Breast epithelium (tissue), 3 donors: ENCODE measurements around the gene TNFRSF17.

ENCODE experiments used
- CTCF ChIP-seq, 3 donors: fragments of 450-650 bp; IDR thresholded peaks; one replicate each; pipeline ENCODE4 v1.5.1; 2016 to 2017; ENCODE audit warnings: antibody characterized with exemption in 3 of 3, mild to moderate bottlenecking in 3 of 3, moderate library complexity in 3 of 3
- POLR2A ChIP-seq: fragments of 450-650 bp; IDR thresholded peaks from one replicate; pipeline ENCODE4 v1.6.1; 2016; ENCODE audit warnings: antibody characterized with exemption, mild to moderate bottlenecking, moderate library complexity
- POLR2AphosphoS5 ChIP-seq, 3 donors: sonication (generic); formaldehyde crosslinking; IDR thresholded peaks; one replicate each; pipeline ENCODE4 v1.6.1; 2017; ENCODE audit warnings: antibody characterized with exemption in 3 of 3

GRCh38 chr16:11992586-11993524 is 27.8 kb downstream of the TNFRSF17 start:
- no peak for TF ChIP-seq POLR2AphosphoS5 (IDR thresholded peaks at IDR 0.05)
- TF ChIP-seq CTCF (IDR thresholded peaks at IDR 0.05) = no peak
- TF ChIP-seq POLR2A = no peak
